Adrenal gland (tissue), 5 donors: Measurements from ENCODE around the gene EXOC4.

ENCODE experiments used
- POLR2A ChIP-seq, 2 donors: fragments of 450-650 bp; IDR thresholded peaks; one replicate each; pipeline ENCODE4 v1.6.1; 2017; ENCODE audit warnings: antibody characterized with exemption in 2 of 2, mild to moderate bottlenecking in 2 of 2, moderate library complexity in 1 of 2
- TF ChIP-seq, protein P1 (sequence below), 6 experiments: fragments of 450-650 bp in 4 of 6; fragments of 200-600 bp in 2 of 6; sonication (generic) in 1 of 6; IDR thresholded peaks; 1 replicate in 5 of 6; 2 replicates in 1 of 6; pipeline versions ENCODE4 v1.5.1 to v1.8.0; 2016 to 2021; ENCODE audit warnings: antibody characterized with exemption in 6 of 6, mild to moderate bottlenecking in 2 of 6, moderate library complexity in 1 of 6
- donor health status: DM: no; HTN: no; CAD: no.

DNA sequence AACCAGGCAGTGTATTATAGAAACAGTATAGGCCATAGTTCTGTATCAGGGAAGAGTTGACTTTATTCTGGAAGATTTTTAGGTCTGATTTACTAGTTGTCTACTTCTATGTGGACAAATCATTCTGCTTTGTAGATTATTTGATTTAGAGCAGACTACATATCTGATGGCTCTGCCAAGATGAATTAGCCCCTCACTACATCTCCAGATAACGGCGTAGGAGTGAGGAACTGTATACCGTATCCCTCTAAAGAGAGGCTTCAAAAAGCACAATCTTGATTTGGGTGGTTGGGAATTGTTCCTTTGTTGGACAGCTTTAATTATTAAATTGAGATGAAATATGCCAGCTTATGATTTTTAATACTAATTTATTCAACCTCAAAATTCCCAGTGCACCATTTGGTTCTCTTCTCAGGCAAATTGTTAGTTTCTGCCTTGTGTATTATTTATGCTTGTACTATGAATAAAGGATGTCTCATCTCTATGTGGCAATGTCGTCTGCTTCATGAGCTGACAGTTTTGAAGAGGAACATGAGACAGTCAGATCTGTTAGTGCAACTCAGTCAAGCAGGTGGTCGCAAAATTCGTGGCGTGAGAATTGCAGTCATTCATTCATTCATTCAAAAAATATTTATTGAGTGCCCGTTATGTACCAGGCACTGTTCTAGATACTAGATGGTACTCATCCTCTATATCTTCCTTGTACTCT, 422.8 kb downstream of the EXOC4 start:
- TF ChIP-seq POLR2A (IDR thresholded peaks at IDR 0.05), result no peak
- TF ChIP-seq, protein P1, sequence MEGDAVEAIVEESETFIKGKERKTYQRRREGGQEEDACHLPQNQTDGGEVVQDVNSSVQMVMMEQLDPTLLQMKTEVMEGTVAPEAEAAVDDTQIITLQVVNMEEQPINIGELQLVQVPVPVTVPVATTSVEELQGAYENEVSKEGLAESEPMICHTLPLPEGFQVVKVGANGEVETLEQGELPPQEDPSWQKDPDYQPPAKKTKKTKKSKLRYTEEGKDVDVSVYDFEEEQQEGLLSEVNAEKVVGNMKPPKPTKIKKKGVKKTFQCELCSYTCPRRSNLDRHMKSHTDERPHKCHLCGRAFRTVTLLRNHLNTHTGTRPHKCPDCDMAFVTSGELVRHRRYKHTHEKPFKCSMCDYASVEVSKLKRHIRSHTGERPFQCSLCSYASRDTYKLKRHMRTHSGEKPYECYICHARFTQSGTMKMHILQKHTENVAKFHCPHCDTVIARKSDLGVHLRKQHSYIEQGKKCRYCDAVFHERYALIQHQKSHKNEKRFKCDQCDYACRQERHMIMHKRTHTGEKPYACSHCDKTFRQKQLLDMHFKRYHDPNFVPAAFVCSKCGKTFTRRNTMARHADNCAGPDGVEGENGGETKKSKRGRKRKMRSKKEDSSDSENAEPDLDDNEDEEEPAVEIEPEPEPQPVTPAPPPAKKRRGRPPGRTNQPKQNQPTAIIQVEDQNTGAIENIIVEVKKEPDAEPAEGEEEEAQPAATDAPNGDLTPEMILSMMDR (IDR thresholded peaks at IDR 0.05), result no peak
